ENCODE measurements around the gene SLC16A7.

GRCh38 chr12:59780605-59781135 lies 184.8 kb downstream of the SLC16A7 start:
- TF ChIP-seq CTCF (IDR thresholded peaks at IDR 0.05), result peak in 1 of 6 experiments; percentile 18
- TF ChIP-seq POLR2A (IDR thresholded peaks at IDR 0.05), result no peak
- no peak for TF ChIP-seq POLR2AphosphoS5 (IDR thresholded peaks at IDR 0.05)
- no peak for TF ChIP-seq EP300 (IDR thresholded peaks at IDR 0.05)

Data from upper lobe of left lung (tissue), 4 donors.